Measurements from ENCODE around the gene NPY1R.

NPY1R gene

GRCh38 chr4:163279713-163280112 lies 52.7 kb downstream of the NPY1R start:
- DNase-seq (ENCODE audit: low read depth), result no peak
- no peak for TF ChIP-seq CTCF (IDR thresholded peaks at IDR 0.05; ENCODE audit: low read length, missing control alignments)
- no peak overlapping the region for H3K4me3 ChIP-seq (replicated peaks; ENCODE audit: low read depth, low read length)

DNA sequence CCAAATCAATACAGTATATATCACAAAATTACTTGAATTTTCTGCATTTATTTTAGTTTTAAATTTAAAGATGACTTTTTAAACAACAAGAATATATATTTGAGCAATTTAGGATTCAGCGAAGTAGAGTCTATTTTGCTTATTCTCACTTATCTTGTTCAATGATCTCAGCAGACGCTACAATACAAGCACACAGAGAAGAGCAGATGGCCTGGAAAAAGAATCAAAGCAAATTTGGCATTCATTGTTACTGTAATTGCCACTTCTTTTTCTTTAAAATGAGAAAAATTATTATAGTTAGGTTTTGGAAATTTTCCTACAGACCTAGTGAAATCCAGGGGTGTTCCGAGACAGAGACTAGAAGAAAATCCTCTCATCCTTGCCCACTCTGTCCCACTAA lies 57.5 kb downstream of the NPY1R start:
- no peak overlapping the region for H3K4me3 ChIP-seq (replicated peaks; ENCODE audit: low read depth, low read length)
- TF ChIP-seq CTCF (IDR thresholded peaks at IDR 0.05; ENCODE audit: low read length, missing control alignments), result no peak
- no peak for DNase-seq (ENCODE audit: low read depth)

All from fibroblast of pulmonary artery (primary cell).